SH-SY5Y (cell line): ENCODE measurements around the gene FRAT1.

ENCODE experiments used
- GATA2 ChIP-seq: IDR thresholded peaks from 2 replicates; pipeline ENCODE4 v1.6.1; 2011; ENCODE audit warnings: mild to moderate bottlenecking, low read depth, low read length
- GATA3 ChIP-seq: IDR thresholded peaks from 2 replicates; pipeline ENCODE4 v1.6.1; 2011; ENCODE audit warnings: low read depth, mild to moderate bottlenecking, low read length, moderate library complexity

DNA sequence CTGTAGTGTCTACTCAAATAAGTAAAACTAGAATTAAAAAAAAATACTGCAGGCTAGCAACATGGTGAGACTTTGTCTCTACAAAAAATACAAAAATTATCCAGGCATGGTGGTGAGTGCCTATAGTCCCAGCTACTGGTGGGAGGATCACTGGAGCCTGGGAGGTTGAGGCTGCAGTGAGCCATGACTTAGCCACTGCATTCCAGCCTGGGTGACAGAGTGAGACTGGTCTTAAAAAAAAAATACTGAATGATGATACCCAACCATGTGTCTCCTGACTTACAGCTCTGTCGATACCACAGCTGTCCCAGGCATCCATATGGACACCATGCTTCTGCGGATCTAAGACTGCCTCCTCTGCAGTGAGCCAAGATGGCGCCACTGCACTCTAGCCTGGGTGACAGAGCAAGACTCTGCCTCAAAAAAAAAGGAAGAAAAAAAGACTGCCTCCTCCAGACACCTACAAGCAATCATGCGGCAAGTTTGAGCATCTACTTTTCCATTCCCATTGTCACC is 7.9 kb upstream of the FRAT1 start:
- TF ChIP-seq GATA3 (no peak), GATA2 (no peak)
